Measurements from ENCODE around the gene CSNK1E. TPM values are rescaled to one million over a fixed set of nuclear protein-coding genes. Genes with fewer than 3 reads are reported as not detected.
A peak's percentile ranks its signal among the peaks of the same experiment; 100 is the strongest.
"Not testable (repeated sequence)": the region's sequence is repeated elsewhere in the genome, so short reads cannot be mapped to it uniquely, and the experiment has no call there.

CSNK1E gene
- total RNA-seq, 1 experiment from 2014 or later = 196 TPM

- Histone ChIP-seq H3K27me3 (replicated peaks; ENCODE audit: insufficient read depth, low read depth, low read length, poor library complexity) (no peaks in the 10 kb centered on the region), H3K4me3 (ENCODE audit: low read depth, low read length, poor library complexity, severe bottlenecking) (no peak overlapping the region), H3K27ac (ENCODE audit: low read depth, low read length, poor library complexity, severe bottlenecking) (no peak overlapping the region), H3K4me1 (ENCODE audit: insufficient read depth, low read length, poor library complexity, severe bottlenecking) (no peaks in the 10 kb centered on the region), H3K36me3 (ENCODE audit: insufficient read depth, low read length, poor library complexity, severe bottlenecking) (no peaks in the 10 kb centered on the region), H3K9me3 (ENCODE audit: low read depth, low read length, poor library complexity, severe bottlenecking) (no peaks in the 10 kb centered on the region)
- POLR2A ChIA-PET (ENCODE audit: low non-redundant PET) = no interaction called here
- intact Hi-C loops (cut with micrococcal nuclease; ENCODE audit: unreplicated experiment) = no loop called here
- TF ChIP-seq EZH2 (IDR thresholded peaks at IDR 0.05; ENCODE audit: borderline replicate concordance, low read depth, low read length, poor library complexity, severe bottlenecking) (no peak), CTCF (conservative IDR thresholded peaks at IDR 0.05; ENCODE audit: low read depth, low read length) (no peak)
- DNase-seq (ENCODE audit: low spot score) = no peak
- CTCF ChIA-PET = no interaction called here
- BruUV-seq (replicated peaks) = no TSS peak
Observed at GRCh38 chr22:38345782-38346181, 28.5 kb upstream of the CSNK1E start.

GRCh38 chr22:38339893-38340292 lies 22.7 kb upstream of the CSNK1E start:
- intact Hi-C loops (cut with micrococcal nuclease; ENCODE audit: unreplicated experiment); BruUV-seq (replicated peaks); H3K36me3 ChIP-seq (ENCODE audit: insufficient read depth, low read length, poor library complexity, severe bottlenecking); H3K9me3 ChIP-seq (ENCODE audit: low read depth, low read length, poor library complexity, severe bottlenecking); H3K27ac ChIP-seq (ENCODE audit: low read depth, low read length, poor library complexity, severe bottlenecking); H3K27me3 ChIP-seq (replicated peaks; ENCODE audit: insufficient read depth, low read depth, low read length, poor library complexity); H3K4me1 ChIP-seq (ENCODE audit: insufficient read depth, low read length, poor library complexity, severe bottlenecking); DNase-seq (ENCODE audit: low spot score); H3K4me3 ChIP-seq (ENCODE audit: low read depth, low read length, poor library complexity, severe bottlenecking): not testable (repeated sequence)
- CTCF ChIA-PET = interaction anchor here (0.7 kb wide), 1 partner anchor 14 kb away, joined by 3 read pairs; no protein-coding TSS in a partner anchor
- POLR2A ChIA-PET (ENCODE audit: low non-redundant PET) = interaction anchor here (0.6 kb wide), 1 partner anchor 35 kb away, joined by 11 read pairs; no protein-coding TSS in a partner anchor

GRCh38 chr22:38338772-38339379 lies 21.6 kb upstream of the CSNK1E start:
- no peaks in the 10 kb centered on the region for H3K27me3 ChIP-seq (replicated peaks; ENCODE audit: insufficient read depth, low read depth, low read length, poor library complexity)
- no peaks in the 10 kb centered on the region for H3K36me3 ChIP-seq (ENCODE audit: insufficient read depth, low read length, poor library complexity, severe bottlenecking)
- ChIA-PET POLR2A (ENCODE audit: low non-redundant PET) (interaction anchor here (0.6 kb wide), 1 partner anchor 34 kb away, joined by 11 read pairs; no protein-coding TSS in a partner anchor), CTCF (interaction anchor here (0.7 kb wide), 1 partner anchor 74 kb away, joined by 4 read pairs; no protein-coding TSS in a partner anchor)
- no peak for DNase-seq (ENCODE audit: low spot score)
- no peak overlapping the region for H3K27ac ChIP-seq (ENCODE audit: low read depth, low read length, poor library complexity, severe bottlenecking)
- no peak overlapping the region for H3K4me3 ChIP-seq (ENCODE audit: low read depth, low read length, poor library complexity, severe bottlenecking)
- BruUV-seq (replicated peaks) = no TSS peak
- H3K4me1 ChIP-seq (ENCODE audit: insufficient read depth, low read length, poor library complexity, severe bottlenecking) = peaks cover 5% of the 10 kb centered on the region
- H3K9me3 ChIP-seq (ENCODE audit: low read depth, low read length, poor library complexity, severe bottlenecking) = no peaks in the 10 kb centered on the region
- TF ChIP-seq EZH2 (IDR thresholded peaks at IDR 0.05; ENCODE audit: borderline replicate concordance, low read depth, low read length, poor library complexity, severe bottlenecking) (no peak), CTCF (conservative IDR thresholded peaks at IDR 0.05; ENCODE audit: low read depth, low read length) (no peak)
- intact Hi-C loops (cut with micrococcal nuclease; ENCODE audit: unreplicated experiment) = no loop called here

GRCh38 chr22:38336699-38337098 lies 19.5 kb upstream of the CSNK1E start:
- H3K4me3 ChIP-seq (ENCODE audit: low read depth, low read length, poor library complexity, severe bottlenecking) = peak overlapping the region; percentile 49
- ChIA-PET POLR2A (ENCODE audit: low non-redundant PET) (no interaction called here), CTCF (no interaction called here)
- H3K27ac ChIP-seq (ENCODE audit: low read depth, low read length, poor library complexity, severe bottlenecking) = no peak overlapping the region
- peaks cover 5% of the 10 kb centered on the region for H3K4me1 ChIP-seq (ENCODE audit: insufficient read depth, low read length, poor library complexity, severe bottlenecking)
- intact Hi-C loops (cut with micrococcal nuclease; ENCODE audit: unreplicated experiment) = no loop called here
- BruUV-seq (replicated peaks) = no TSS peak
- no peak for DNase-seq (ENCODE audit: low spot score)
- H3K27me3 ChIP-seq (replicated peaks; ENCODE audit: insufficient read depth, low read depth, low read length, poor library complexity) = no peaks in the 10 kb centered on the region
- H3K36me3 ChIP-seq (ENCODE audit: insufficient read depth, low read length, poor library complexity, severe bottlenecking) = no peaks in the 10 kb centered on the region
- TF ChIP-seq CTCF (conservative IDR thresholded peaks at IDR 0.05; ENCODE audit: low read depth, low read length) = no peak
- TF ChIP-seq EZH2 (IDR thresholded peaks at IDR 0.05; ENCODE audit: borderline replicate concordance, low read depth, low read length, poor library complexity, severe bottlenecking) = no peak
- no peaks in the 10 kb centered on the region for H3K9me3 ChIP-seq (ENCODE audit: low read depth, low read length, poor library complexity, severe bottlenecking)
